Esophagus (tissue), 2 donors: Measurements from ENCODE around the gene NFASC. TPM values are rescaled to one million over a fixed set of nuclear protein-coding genes. Genes with fewer than 3 reads are reported as not detected.

Experiments used
- H3K27ac ChIP-seq, 2 donors: one replicate each; pipeline ENCODE4 v1.5.1; 2013; ENCODE audit warnings: low read depth in 2 of 2, mild to moderate bottlenecking in 2 of 2, inconsistent platforms in 1 of 2, low read length in 1 of 2, moderate library complexity in 1 of 2
- H3K27me3 ChIP-seq, 2 donors: one replicate each; pipeline ENCODE4 v1.6.1; 2013; ENCODE audit warnings: low read length in 2 of 2, control low read depth in 1 of 2, mild to moderate bottlenecking in 1 of 2; ENCODE audit not compliant: insufficient read depth in 2 of 2, control insufficient read depth in 1 of 2
- H3K36me3 ChIP-seq, 2 donors: one replicate each; pipeline ENCODE4 v1.6.1; 2013; ENCODE audit warnings: low read length in 1 of 2; ENCODE audit not compliant: control insufficient read depth in 2 of 2, insufficient read depth in 2 of 2
- H3K4me1 ChIP-seq, 2 donors: one replicate each; pipeline ENCODE4 v1.6.1; 2013; ENCODE audit warnings: low read length in 1 of 2; ENCODE audit not compliant: control insufficient read depth in 2 of 2, insufficient read depth in 2 of 2
- H3K4me3 ChIP-seq, 2 donors: one replicate each; pipeline ENCODE4 v1.5.1; 2013; ENCODE audit warnings: low read length in 2 of 2, mild to moderate bottlenecking in 2 of 2, low read depth in 1 of 2, moderate library complexity in 1 of 2
- H3K9me3 ChIP-seq, 2 donors: one replicate each; pipeline ENCODE4 v1.6.1; 2013; ENCODE audit warnings: mild to moderate bottlenecking in 2 of 2, low read depth in 1 of 2, low read length in 1 of 2, moderate library complexity in 1 of 2; ENCODE audit not compliant: control insufficient read depth in 2 of 2, insufficient read depth in 1 of 2
- WGBS, 2 donors: extraction: QIAGEN DNeasy Blood & Tissue Kit; methylation state at CpG; one replicate each; pipeline ENCODE4 v1.1.7; 2013; 5-methylcytosine and 5-hydroxymethylcytosine counted together
- polyA plus RNA-seq, 2 donors: library from polyadenylated mRNA; stranded (reverse); fragments of 200-250 nt; gene quantifications; one replicate each; pipeline ENCODE4 v1.2.3, GENCODE V29; 2013
- donor health status: healthy with polysubstance abuse.
- donor health status: Bipolar disorder and iron deficiency.

Gene NFASC
- polyA plus RNA-seq, 2 donors = 6.0 to 10.6 TPM

GRCh38 chr1:204941421-204942338, 71.0 kb downstream of the NFASC start:
- Histone ChIP-seq H3K27me3 (no peaks in the 10 kb centered on the region), H3K9me3 (no peaks in the 10 kb centered on the region), H3K4me1 (no peaks in the 10 kb centered on the region), H3K4me3 (no peak overlapping the region), H3K27ac (no peak overlapping the region), H3K36me3 (no peaks in the 10 kb centered on the region)
- whole genome bisulfite sequencing, 2 donors = 32 to 33% methylated on average over 15 of the region's 15 CpGs

DNA sequence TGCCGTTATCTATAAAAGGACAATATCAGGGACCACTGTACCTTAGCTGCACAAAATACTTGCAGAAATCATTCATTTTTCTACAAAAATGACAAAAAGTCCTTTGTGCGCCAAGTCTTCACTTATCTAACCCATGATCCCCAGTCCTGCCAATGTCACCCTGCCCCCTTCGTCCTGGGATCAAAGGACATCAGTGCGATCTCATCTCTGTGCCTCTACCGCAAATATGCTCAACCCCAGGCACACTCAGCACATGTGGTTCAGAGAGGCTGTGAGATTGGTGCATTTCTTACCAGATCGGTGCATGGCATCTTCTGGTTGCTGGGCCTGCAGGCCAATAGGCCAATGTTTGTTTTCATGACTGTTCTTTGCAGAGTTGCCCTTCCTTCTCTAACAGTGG, 72.8 kb downstream of the NFASC start:
- Histone ChIP-seq H3K4me1 (no peaks in the 10 kb centered on the region), H3K27ac (no peak overlapping the region), H3K27me3 (no peaks in the 10 kb centered on the region), H3K36me3 (peaks cover 0 to 6% of the 10 kb centered on the region in 2 donors), H3K9me3 (no peaks in the 10 kb centered on the region), H3K4me3 (no peak overlapping the region)
- 75 to 93% methylated on average over 6 of the region's 6 CpGs for WGBS, 2 donors

GRCh38 chr1:204944662-204945061, 74.0 kb downstream of the NFASC start:
- no peak overlapping the region for H3K4me3 ChIP-seq
- no peaks in the 10 kb centered on the region for H3K9me3 ChIP-seq
- H3K4me1 ChIP-seq = no peaks in the 10 kb centered on the region
- H3K36me3 ChIP-seq = peaks cover 0 to 6% of the 10 kb centered on the region in 2 donors
- H3K27ac ChIP-seq = no peak overlapping the region
- H3K27me3 ChIP-seq = no peaks in the 10 kb centered on the region
- 89% methylated on average over 4 of the region's 4 CpGs for WGBS, 2 donors

GRCh38 chr1:204945565-204945977, 74.9 kb downstream of the NFASC start:
- H3K9me3 ChIP-seq = no peaks in the 10 kb centered on the region
- 16 to 21% methylated on average over 4 of the region's 4 CpGs for WGBS, 2 donors
- no peaks in the 10 kb centered on the region for H3K27me3 ChIP-seq
- no peaks in the 10 kb centered on the region for H3K4me1 ChIP-seq
- peaks cover 0 to 6% of the 10 kb centered on the region in 2 donors for H3K36me3 ChIP-seq
- no peak overlapping the region for H3K27ac ChIP-seq
- H3K4me3 ChIP-seq = no peak overlapping the region

GRCh38 chr1:204946640-204947039, 76.0 kb downstream of the NFASC start:
- 92 to 96% methylated on average over 9 of the region's 9 CpGs for WGBS, 2 donors
- Histone ChIP-seq H3K36me3 (peaks cover 0 to 6% of the 10 kb centered on the region in 2 donors), H3K27me3 (no peaks in the 10 kb centered on the region), H3K27ac (no peak overlapping the region), H3K4me1 (no peaks in the 10 kb centered on the region), H3K9me3 (no peaks in the 10 kb centered on the region), H3K4me3 (no peak overlapping the region)

DNA sequence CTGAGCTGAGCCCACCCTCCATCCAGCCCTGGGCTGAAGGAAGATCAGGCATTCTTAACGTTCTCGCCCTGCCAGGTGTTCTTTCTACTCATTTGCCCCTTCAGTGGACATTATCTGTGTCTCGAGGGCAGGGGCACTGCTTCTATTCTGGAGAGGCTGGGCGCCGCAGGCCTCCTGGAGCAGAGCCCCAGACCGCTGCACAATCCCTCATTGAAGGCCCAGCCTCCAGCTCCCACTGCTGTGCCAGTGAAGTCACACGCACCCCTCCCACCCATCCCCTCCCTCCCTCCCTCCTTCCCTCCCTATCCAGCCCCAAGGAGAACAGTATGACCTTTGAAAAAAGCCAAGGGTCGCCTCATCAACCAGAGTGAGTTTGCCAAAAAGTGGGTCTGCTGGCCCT, 76.7 kb downstream of the NFASC start:
- peaks cover 0 to 9% of the 10 kb centered on the region in 2 donors for H3K36me3 ChIP-seq
- WGBS, 2 donors = 85 to 86% methylated on average over 8 of the region's 8 CpGs
- H3K9me3 ChIP-seq = no peaks in the 10 kb centered on the region
- H3K4me1 ChIP-seq = no peaks in the 10 kb centered on the region
- H3K27me3 ChIP-seq = no peaks in the 10 kb centered on the region
- H3K4me3 ChIP-seq = no peak overlapping the region
- no peak overlapping the region for H3K27ac ChIP-seq

DNA sequence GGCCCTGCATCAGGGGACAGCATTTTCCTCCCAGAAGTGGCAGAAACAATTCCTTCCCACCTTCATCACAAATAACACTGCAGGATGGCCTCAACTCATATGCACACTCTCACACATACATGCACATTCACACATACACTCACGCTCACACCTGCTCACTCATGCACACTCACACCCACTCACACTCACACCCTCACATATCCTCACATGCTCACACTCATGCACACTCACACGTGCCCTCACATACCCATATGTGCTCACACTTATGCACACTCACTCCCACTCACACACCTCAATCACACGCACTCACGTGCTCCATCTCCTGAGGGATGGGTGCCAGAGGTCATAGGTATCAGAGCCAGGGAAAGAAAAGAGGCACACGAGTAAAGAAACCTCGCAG, 77.1 kb downstream of the NFASC start:
- Histone ChIP-seq H3K36me3 (peaks cover 0 to 9% of the 10 kb centered on the region in 2 donors), H3K4me3 (no peak overlapping the region), H3K9me3 (no peaks in the 10 kb centered on the region), H3K27me3 (no peaks in the 10 kb centered on the region), H3K27ac (no peak overlapping the region), H3K4me1 (no peaks in the 10 kb centered on the region)
- 67 to 74% methylated on average over 6 of the region's 6 CpGs for WGBS, 2 donors

GRCh38 chr1:204950353-204951001, 79.8 kb downstream of the NFASC start:
- Histone ChIP-seq H3K4me1 (no peaks in the 10 kb centered on the region), H3K36me3 (peaks cover 0 to 16% of the 10 kb centered on the region in 2 donors), H3K9me3 (no peaks in the 10 kb centered on the region), H3K27ac (no peak overlapping the region), H3K4me3 (no peak overlapping the region), H3K27me3 (no peaks in the 10 kb centered on the region)
- 64 to 69% methylated on average over 13 of the region's 13 CpGs for WGBS, 2 donors

GRCh38 chr1:204958317-204959307, 88.0 kb downstream of the NFASC start:
- 64 to 67% methylated on average over 11 of the region's 11 CpGs for WGBS, 2 donors
- peaks cover 0 to 13% of the 10 kb centered on the region in 2 donors for H3K36me3 ChIP-seq
- no peak overlapping the region for H3K27ac ChIP-seq
- H3K9me3 ChIP-seq = no peaks in the 10 kb centered on the region
- no peaks in the 10 kb centered on the region for H3K4me1 ChIP-seq
- no peak overlapping the region for H3K4me3 ChIP-seq
- no peaks in the 10 kb centered on the region for H3K27me3 ChIP-seq
